Skeletal muscle cell (primary cell): Measurements from ENCODE around the gene PDE6H.
A peak's percentile ranks its signal among the peaks of the same experiment; 100 is the strongest.

ENCODE experiments used
- DNase-seq: peaks from one replicate; pipeline ENCODE4 v3.0.0-alpha.2; 2010; ENCODE audit warnings: low read depth
- H3K4me3 ChIP-seq: 2 replicates; pipeline ENCODE4 v1.5.1; 2011; ENCODE audit warnings: low read depth, mild to moderate bottlenecking, control low read depth, low read length, moderate library complexity

PDE6H gene

GRCh38 chr12:14972816-14973215 lies at the start of gene PDE6H:
PDE6H (plus strand) TSS chr12:14973042; CDS start chr12:14978013, 4,971 bp downstream.
- no peak for DNase-seq
- H3K4me3 ChIP-seq, result no peak within 1 kb of the TSS

DNA sequence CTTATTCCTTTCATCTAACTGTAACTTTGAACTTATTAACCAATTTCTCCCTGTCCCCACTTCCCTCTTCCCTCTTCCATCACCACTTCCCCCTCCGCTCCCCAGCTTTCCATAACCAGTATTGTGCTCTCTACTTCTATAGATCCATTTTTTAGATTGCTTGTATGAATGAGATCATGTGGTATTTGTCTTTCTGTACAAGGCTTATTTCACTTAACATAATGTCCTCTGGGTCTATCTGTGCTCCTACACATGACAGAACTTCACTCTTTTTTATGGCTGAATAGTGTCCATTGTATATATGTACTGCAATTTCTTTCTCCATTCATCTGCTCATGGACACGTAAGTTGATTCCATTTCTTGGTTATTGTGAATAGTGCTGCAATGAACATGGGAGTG lies 48.9 kb upstream of the PDE6H start:
- no peak overlapping the region for H3K4me3 ChIP-seq
- DNase-seq, result no peak

DNA sequence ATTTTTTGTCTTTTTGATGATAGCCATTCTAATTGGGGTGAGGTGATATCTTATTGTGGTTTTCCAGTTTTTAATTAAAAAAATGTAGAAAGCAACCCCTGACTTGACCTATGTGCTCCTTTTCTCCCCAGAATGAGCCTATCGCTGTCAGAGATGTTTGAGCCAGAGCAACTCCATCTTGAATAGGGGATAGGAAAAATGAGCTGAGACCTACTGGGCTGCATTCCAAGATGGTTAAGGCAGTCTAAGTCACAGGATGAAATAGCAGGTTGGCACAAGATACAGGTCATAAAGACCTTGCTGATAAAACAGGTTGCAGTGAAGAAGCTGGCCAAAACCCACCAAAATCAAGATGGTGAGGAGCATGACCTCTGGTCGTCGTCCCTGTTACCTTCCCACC lies 48.3 kb upstream of the PDE6H start:
- DNase-seq, result no peak
- no peak overlapping the region for H3K4me3 ChIP-seq

DNA sequence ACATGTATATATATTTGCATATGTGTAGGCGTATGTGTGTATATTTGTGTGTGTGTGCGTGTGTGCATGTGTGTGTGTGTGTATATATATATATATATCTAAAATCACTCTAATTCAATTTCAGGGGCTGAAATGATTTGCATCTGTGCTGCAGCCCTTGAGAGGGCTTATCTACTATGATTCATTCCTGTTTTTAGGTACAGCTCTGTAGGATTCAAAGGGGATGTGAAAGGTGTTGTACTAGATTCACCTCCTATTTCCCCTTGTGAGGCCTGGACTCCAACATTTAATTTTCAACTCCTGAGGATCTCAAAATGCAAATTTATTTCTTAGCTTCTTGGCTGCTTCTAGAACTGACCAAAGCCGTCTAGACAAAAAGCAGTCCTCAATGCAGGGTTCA lies 45.6 kb upstream of the PDE6H start:
- no peak for DNase-seq
- no peak overlapping the region for H3K4me3 ChIP-seq

GRCh38 chr12:14928931-14929330 lies 43.9 kb upstream of the PDE6H start:
- H3K4me3 ChIP-seq, result no peak overlapping the region
- DNase-seq, result no peak

- no peak overlapping the region for H3K4me3 ChIP-seq
- no peak for DNase-seq
Measured at GRCh38 chr12:14930299-14930698, 42.5 kb upstream of the PDE6H start.

DNA sequence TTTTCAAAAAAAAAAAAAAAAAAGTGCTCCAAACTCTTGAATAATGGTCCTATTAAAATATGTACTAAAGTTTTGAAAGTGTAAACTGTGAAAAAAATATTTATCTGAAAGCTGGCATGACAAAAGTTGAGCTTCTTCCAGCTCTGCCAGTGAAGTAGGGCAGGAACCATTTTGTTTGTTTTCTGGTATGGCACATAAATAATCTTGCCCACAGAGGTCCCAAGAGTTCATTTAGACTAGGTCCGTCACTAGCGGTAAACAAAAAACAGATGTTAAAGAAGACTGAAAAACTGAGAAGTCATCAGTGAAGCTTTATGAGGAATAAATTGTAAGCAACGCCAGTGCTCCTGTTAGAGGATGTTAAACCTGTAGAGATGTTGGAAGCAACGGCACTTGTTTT lies 41.5 kb upstream of the PDE6H start:
- no peak for DNase-seq
- H3K4me3 ChIP-seq, result no peak overlapping the region

GRCh38 chr12:14931791-14932560 lies 40.9 kb upstream of the PDE6H start:
- H3K4me3 ChIP-seq, result no peak overlapping the region
- DNase-seq, result no peak

DNA sequence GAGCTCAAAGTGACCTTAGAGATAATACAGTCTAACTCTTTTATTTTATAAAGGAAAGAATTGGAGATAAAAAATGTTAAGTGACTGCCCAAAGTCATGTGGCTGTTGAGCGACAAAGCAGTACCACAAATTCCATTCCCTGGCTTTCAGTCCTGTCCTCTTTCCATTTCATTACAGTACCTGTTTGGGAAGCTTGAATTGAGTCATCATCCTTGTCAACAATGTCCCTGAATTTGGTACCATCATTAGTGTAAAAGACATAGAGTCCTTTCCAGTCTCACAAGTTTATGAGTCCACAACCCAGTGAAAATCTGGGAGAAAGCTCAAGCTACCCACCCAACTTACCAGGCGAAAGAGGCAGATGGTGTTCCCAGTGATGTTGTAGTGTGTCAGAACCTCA lies 38.3 kb upstream of the PDE6H start:
- DNase-seq, result no peak
- H3K4me3 ChIP-seq, result no peak overlapping the region

- no peak for DNase-seq
- no peak overlapping the region for H3K4me3 ChIP-seq
Measured at GRCh38 chr12:14935031-14935430, 37.8 kb upstream of the PDE6H start.

DNA sequence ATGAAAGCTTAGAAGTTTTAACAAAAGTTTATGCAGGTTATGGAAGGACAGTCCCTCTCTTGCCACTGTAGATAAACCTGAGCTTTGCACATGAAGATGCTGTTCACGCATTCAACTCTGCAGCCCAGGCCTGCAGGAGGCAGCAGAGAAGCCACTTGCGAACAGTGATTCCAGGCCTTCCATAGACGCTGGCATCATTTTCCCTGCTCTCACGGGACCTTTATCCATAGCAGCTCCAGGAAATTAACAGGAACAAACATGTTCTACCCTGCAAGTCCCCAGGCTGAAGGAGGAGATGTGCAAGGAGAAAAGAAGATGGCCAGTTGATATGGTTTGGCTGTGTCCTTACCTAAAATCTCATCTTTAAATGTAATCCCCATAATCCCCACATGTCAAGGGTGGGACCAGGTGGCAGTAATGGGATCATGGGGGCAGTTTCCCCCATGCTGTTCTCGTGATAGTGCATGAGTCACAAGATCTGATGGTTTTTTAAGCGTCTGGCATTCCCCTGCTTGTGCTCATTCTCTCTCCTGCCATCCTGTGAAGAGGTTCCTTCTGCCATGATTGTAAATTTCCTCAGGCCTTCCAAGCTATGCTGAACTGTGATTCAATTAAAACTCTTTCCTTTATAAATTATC lies 36.5 kb upstream of the PDE6H start:
- DNase-seq, result no peak
- H3K4me3 ChIP-seq, result no peak overlapping the region

- no peak for DNase-seq
- no peak overlapping the region for H3K4me3 ChIP-seq
Measured at GRCh38 chr12:14937014-14937413, 35.8 kb upstream of the PDE6H start.

DNA sequence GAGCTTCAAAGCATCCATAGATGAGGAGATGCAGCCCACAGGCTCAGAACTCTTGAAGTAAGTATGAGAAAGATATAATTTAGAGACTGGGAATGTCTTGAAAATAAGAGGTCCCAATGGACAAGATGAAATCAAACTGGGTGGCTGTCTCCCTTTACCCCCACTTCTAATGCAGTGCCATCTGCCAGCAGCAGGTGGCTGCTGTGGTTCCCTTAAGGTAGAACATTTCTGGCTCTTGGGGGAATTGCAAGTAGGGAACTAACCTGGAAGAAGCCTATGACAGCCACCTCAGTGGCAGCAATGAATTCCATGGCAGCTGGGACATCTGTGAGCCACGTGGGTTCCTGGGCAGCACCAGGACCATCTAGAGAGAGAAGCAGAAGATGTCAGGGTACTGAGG lies 35.2 kb upstream of the PDE6H start:
- no peak overlapping the region for H3K4me3 ChIP-seq
- no peak for DNase-seq

DNA sequence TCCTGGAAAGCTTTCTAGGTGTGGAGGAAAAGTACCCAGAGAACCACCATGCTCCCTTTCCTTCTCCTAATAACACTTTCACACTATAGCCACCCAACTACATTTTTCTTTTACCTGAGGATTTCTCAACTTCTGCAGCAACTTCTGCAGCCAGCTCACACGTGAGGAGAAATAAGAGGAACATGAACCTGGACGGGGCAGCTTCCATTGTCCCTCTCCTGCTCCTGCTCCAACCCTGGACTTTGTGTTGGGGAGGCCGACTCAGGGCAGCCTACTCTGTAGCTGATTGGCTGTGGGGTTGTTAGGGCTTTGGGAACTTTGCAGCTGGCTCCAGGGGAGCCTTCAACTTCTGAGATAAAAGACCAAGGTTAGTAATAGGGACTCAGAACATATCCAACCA lies 34.5 kb upstream of the PDE6H start, which contains the start of gene ERP27:
Gene ERP27, minus strand, starts transcription at position 237 of the 400 bp plus-strand sequence. Its CDS starts 29 bp downstream, at position 208.
- no peak for DNase-seq

DNA sequence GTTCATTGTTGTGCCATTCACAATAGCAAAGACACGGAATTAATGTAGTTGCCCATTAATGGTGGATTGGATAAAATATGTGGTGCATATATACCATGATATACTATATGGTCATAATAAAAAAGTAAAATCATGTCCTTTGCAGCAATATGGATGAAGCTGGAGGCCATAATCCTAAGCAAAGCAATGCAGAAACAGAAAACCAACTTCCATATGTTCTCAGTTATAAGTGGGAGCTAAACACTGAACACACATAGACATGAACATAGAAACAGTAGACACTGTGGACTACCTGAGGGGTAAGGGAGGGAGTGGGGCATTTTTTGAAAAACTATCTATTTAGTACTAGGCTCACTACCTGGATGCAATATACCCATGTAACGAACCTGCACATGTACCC lies 31.5 kb upstream of the PDE6H start:
- no peak overlapping the region for H3K4me3 ChIP-seq

More for the DNA sequence above, 34.5 kb upstream of the PDE6H start, which contains the start of gene ERP27:
- no peak within 1 kb of the TSS for H3K4me3 ChIP-seq

DNA sequence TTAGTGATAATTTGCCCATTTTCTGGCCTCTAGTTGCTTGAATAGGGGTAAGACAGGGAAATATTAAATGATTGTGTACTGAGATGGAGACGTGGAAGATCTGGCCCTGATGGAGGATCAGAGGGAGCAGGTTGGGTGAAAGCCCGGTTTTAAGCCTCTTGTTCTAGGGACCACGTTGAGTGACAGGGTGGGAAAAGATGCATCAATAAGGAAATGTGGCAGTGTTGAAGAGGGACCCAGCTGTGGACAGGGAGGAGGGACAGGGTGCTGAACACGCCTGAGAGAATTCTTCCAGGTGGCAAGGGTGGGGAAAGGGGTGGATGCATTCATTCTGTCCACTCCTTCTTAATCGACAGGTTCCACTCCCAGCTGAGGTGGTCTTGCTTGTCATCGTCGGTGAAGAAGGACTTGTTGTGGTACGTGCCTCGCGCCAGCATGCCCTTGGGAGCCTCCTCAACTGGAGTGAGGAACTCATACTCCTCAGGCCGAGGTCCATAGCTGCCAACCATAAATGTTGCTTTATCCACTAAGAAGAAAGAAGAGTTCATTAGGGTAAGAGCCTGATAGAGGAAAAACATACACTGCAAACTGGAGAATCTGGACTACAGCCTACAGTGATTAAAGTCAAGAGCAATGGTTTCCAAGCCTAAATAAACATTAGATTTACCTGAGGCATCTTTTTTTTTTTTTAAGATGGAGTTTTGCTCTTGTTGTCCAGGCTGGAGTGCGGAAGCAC lies 30.5 kb upstream of the PDE6H start:
- no peak overlapping the region for H3K4me3 ChIP-seq
- DNase-seq, result no peak

More for the DNA sequence above, 31.5 kb upstream of the PDE6H start:
- no peak for DNase-seq

- no peak overlapping the region for H3K4me3 ChIP-seq
- peak; percentile 49 for DNase-seq
Measured at GRCh38 chr12:14946162-14946561, 26.7 kb upstream of the PDE6H start.

DNA sequence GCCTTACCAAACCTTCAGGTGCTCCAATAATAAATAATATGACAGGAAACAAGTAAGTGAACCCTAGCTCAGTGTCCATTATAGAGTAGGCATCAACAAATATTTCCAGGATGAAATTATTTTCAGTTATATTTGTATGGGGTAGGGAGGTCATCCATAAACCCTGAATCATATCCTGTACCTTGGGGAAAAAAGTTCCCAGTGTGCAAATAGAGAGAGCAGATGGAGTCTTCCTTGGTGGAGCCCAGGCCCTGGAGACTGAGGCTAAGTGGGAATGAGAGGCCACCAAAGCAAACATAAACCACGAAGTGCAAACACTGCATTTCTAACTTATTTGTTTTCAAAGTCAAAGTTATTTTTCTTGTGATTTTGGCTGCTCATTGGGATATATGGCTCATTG lies 26.0 kb upstream of the PDE6H start:
- H3K4me3 ChIP-seq, result no peak overlapping the region
- DNase-seq, result no peak

DNA sequence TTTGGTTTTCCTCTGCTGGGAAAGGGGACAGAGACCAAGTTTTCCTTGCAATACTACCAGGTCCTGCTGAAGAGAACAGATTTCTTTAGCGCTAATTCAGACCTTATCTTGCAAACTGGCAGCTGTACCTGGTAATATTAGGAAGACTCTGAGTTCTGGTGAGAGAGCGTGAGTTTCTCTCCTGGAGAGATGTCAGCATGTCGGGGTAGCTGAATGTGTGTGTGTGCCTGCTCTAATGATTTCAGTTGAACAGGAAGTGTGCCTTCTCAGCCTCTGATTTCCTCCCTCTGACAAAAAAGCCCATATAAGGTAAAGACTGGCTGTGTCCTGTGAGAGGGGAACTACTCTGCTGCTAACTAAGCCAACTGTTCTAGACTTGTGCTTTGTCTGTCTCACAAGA lies 24.2 kb upstream of the PDE6H start:
- no peak overlapping the region for H3K4me3 ChIP-seq
- DNase-seq, result peak; percentile 71

- no peak for DNase-seq
- H3K4me3 ChIP-seq, result no peak overlapping the region
Measured at GRCh38 chr12:14949631-14950030, 23.2 kb upstream of the PDE6H start.
